MCF 10A (cell line): ENCODE results near the gene PRPF6. TPM values are rescaled to one million over a fixed set of nuclear protein-coding genes. Genes with fewer than 3 reads are reported as not detected.

ENCODE experiments used
- BruUV-seq: library from RNA; stranded (reverse); fragments of 400-500 nt; replicated peaks from 2 replicates; lab custom pipeline; 2021; lab: Mats Ljungman, UMichigan
- CTCF ChIA-PET: fragments of 300-600 bp; sonication (Branson Sonifier 250); formaldehyde crosslinking; extraction: SDS; loops from one replicate; lab custom pipeline; 2021; ENCODE audit warnings: antibody characterized with exemption, inconsistent platforms; lab: Yijun Ruan, JAX
- POLR2A ChIA-PET: fragments of 300-600, 350-650 bp; sonication (Branson Sonifier 250); formaldehyde crosslinking; extraction: SDS; loops from one replicate; lab custom pipeline; 2020; ENCODE audit warnings: antibody characterized with exemption, inconsistent platforms; lab: Yijun Ruan, JAX
- DNase-seq: peaks from one replicate; pipeline ENCODE4 v3.0.0-alpha.2; 2018; ENCODE audit not compliant: unreplicated experiment
- H3K27ac Mint-ChIP-seq: one replicate; pipeline ENCODE4 v1.8.0; 2022; ENCODE audit warnings: mild to moderate bottlenecking, low read depth, mixed read lengths; ENCODE audit not compliant: unreplicated experiment
- H3K27me3 Mint-ChIP-seq: one replicate; pipeline ENCODE4 v1.8.0; 2022; ENCODE audit warnings: mixed read lengths; ENCODE audit not compliant: insufficient read depth, unreplicated experiment
- H3K36me3 Mint-ChIP-seq: one replicate; pipeline ENCODE4 v1.8.0; 2022; ENCODE audit warnings: mild to moderate bottlenecking, moderate library complexity, mixed read lengths; ENCODE audit not compliant: insufficient read depth, unreplicated experiment
- H3K4me1 Mint-ChIP-seq: one replicate; pipeline ENCODE4 v1.8.0; 2022; ENCODE audit warnings: mixed read lengths; ENCODE audit not compliant: insufficient read depth, unreplicated experiment
- H3K4me3 Mint-ChIP-seq: one replicate; pipeline ENCODE4 v1.8.0; 2022; ENCODE audit warnings: mild to moderate bottlenecking, moderate library complexity, mixed read lengths; ENCODE audit not compliant: unreplicated experiment
- H3K9me3 Mint-ChIP-seq: one replicate; pipeline ENCODE4 v1.8.0; 2022; ENCODE audit warnings: mixed read lengths; ENCODE audit not compliant: unreplicated experiment
- intact Hi-C: fragments of 100-400 bp; cut with micrococcal nuclease; formaldehyde crosslinking; loops from 2 replicates; pipeline ENCODE4 v1.14.1; 2022
- total RNA-seq: library from RNA; stranded (reverse); gene quantifications from 2 replicates; pipeline ENCODE4 v1.2.3, GENCODE V29; 2022
- TF ChIP-seq, protein P1 (sequence below): fragments of 200-600 bp; IDR thresholded peaks from one replicate; pipeline ENCODE4 v1.8.0; 2022; ENCODE audit warnings: antibody characterized with exemption, mild to moderate bottlenecking; ENCODE audit not compliant: unreplicated experiment

The PRPF6 gene
- total RNA-seq, 1 experiment from 2014 or later, result 70.9 TPM

DNA sequence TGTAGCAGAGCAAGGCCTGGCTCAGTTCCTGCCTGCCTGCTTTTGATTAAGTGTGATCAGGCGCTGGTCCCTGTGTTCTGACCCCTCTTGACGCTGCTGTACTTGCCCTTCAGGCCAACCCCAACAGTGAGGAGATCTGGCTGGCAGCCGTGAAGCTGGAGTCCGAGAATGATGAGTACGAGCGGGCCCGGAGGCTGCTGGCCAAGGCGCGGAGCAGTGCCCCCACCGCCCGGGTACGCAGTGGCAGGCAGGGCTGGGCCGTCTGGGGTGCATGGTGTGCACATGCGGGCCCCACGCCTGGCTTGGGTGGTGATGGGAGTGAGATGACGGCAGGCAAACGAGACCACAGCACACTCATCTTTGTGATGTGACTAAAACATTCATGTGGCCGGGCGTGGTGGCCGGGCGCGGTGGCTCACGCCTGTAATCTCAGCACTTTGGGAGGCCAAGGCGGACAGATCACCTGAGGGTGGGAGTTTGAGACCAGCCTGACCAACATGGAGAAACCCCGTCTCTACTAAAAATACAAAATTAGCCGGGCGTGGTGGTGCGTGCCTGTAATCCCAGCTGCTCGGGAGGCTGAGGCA is 45.0 kb downstream of the PRPF6 start:
- Mint-ChIP-seq H3K27me3 (no peaks in the 10 kb centered on the region), H3K27ac (no peak overlapping the region), H3K4me3 (no peak overlapping the region), H3K36me3 (peaks cover 86% of the 10 kb centered on the region), H3K4me1 (no peaks in the 10 kb centered on the region), H3K9me3 (no peaks in the 10 kb centered on the region)
- intact Hi-C loops, result no loop called here
- DNase-seq, result no peak
- POLR2A ChIA-PET, result no interaction called here
- no TSS peak for BruUV-seq
- TF ChIP-seq, protein P1, sequence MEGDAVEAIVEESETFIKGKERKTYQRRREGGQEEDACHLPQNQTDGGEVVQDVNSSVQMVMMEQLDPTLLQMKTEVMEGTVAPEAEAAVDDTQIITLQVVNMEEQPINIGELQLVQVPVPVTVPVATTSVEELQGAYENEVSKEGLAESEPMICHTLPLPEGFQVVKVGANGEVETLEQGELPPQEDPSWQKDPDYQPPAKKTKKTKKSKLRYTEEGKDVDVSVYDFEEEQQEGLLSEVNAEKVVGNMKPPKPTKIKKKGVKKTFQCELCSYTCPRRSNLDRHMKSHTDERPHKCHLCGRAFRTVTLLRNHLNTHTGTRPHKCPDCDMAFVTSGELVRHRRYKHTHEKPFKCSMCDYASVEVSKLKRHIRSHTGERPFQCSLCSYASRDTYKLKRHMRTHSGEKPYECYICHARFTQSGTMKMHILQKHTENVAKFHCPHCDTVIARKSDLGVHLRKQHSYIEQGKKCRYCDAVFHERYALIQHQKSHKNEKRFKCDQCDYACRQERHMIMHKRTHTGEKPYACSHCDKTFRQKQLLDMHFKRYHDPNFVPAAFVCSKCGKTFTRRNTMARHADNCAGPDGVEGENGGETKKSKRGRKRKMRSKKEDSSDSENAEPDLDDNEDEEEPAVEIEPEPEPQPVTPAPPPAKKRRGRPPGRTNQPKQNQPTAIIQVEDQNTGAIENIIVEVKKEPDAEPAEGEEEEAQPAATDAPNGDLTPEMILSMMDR, result no peak
- CTCF ChIA-PET, result no interaction called here

DNA sequence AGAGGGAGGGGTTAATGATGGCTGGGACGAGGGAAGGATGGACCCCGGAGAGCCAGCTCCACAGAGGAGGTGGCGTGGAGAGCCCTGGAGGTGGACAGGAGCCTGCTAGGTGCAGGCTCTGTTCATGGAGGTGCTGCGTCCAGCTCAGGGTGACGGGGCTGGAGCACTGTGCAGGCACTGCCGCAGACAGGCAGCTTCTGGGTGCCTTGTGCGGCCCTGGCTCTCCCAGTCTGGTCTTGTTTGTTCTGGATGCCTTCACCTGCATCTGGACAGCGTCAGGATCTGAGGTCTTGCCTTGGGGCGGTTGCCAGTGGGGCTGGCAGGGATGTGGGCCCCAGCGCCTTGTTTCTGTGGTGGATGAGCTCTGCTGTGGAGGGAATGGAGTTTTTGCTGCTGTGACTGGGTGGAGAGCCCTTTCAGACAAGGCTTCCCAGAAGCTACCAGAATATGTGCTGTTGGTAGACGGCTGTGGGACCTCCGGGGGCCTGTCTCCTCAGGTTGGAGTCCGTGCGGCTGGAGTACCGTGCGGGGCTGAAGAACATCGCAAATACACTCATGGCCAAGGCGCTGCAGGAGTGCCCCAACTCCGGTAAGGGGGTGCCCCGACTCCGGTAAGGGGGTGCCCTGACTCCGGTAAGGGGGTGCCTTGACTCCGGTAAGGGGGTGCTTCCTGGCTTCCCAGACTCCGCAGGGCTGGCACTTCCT is 47.2 kb downstream of the PRPF6 start:
- no peaks in the 10 kb centered on the region for H3K9me3 Mint-ChIP-seq
- no TSS peak for BruUV-seq
- ChIA-PET POLR2A (interaction anchor here (0.9 to 1.3 kb wide), 2 partner anchors 46 to 47 kb away, joined by 3 read pairs; partner anchors contain the start of gene PRPF6), CTCF (interaction anchor here (0.9 to 2.9 kb wide), 4 partner anchors 10 to 242 kb away, joined by 3 to 38 read pairs (median 4); no protein-coding TSS in a partner anchor)
- TF ChIP-seq, protein P1, result no peak
- intact Hi-C loops, result no loop called here
- no peak for DNase-seq
- no peak overlapping the region for H3K4me3 Mint-ChIP-seq
- H3K27me3 Mint-ChIP-seq, result no peaks in the 10 kb centered on the region
- no peak overlapping the region for H3K27ac Mint-ChIP-seq
- peaks cover 90% of the 10 kb centered on the region for H3K36me3 Mint-ChIP-seq
- H3K4me1 Mint-ChIP-seq, result no peaks in the 10 kb centered on the region

DNA sequence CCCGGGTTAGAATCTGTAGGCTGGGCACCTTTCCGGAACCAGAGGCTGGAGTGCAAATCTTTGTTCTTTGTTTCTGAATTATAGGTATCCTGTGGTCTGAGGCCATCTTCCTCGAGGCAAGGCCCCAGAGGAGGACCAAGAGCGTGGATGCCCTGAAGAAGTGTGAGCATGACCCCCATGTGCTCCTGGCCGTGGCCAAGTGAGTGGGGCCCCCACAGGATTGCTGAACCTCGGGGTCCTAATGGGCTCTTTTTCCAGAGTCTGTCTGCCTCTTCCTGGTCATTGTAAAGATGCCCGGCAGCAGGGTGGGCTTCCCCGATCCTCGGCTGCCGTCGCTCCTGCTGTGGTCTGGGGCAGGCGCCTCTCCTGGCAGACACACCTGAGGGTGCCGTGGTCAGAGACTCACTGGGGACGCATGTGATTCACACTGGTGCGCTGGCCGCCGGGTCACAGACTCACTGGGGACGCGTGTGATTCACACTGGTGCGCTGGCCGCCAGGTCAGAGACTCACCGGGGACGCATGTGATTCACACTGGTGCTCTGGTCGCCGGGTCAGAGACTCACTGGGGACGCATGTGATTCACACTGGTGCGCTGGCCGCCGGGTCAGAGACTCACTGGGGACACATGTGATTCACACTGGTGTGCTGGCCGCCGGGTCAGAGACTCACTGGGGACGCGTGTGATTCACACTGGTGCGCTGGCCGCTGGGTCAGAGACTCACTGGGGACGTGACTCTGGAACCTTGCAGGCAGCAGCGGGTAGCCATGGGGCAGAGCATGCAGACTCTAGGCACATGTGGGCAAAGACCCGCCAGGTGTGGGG is 48.6 kb downstream of the PRPF6 start:
- Mint-ChIP-seq H3K4me1 (no peaks in the 10 kb centered on the region), H3K27me3 (no peaks in the 10 kb centered on the region), H3K9me3 (no peaks in the 10 kb centered on the region), H3K27ac (no peak overlapping the region), H3K36me3 (peaks cover 91% of the 10 kb centered on the region), H3K4me3 (no peak overlapping the region)
- no TSS peak for BruUV-seq
- DNase-seq, result no peak
- ChIA-PET CTCF (interaction anchor here (1.2 to 2.9 kb wide), 2 partner anchors 9 to 10 kb away, joined by 10 to 38 read pairs; no protein-coding TSS in a partner anchor), POLR2A (interaction anchor here (1.0 kb wide), 1 partner anchor 10 kb away, joined by 3 read pairs; no protein-coding TSS in a partner anchor)
- TF ChIP-seq, protein P1, result no peak
- intact Hi-C loops, result no loop called here
